NCI-H69 (cell line): ENCODE data around the gene SDK2.

Source experiments
- DNase-seq: peaks from one replicate; lab custom pipeline; 2025; lab: John Stamatoyannopoulos, UW

SDK2 gene

DNA sequence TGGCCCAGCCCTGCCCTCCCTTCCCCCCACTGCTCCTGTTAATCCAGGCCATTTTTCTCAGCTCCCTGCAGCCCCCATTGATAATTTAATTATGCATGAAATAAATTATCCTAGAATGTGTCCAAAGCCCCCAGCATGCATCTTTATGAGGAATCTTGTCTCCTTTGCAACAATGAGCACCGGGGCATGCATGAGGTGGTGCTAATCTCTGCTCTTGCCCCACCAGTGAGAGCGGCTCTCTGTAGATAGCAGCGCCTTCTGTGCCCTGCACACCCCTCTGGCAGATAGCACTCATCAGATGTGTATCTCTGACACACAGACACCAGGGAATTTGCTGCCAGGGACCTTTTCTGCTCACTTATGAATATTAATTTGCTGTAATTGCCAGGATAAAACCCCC is 192.2 kb downstream of the SDK2 start:
- no peak for DNase-seq

- DNase-seq = no peak
These were observed 196.9 kb downstream of the SDK2 start for GRCh38 chr17:73447319-73447718.

- DNase-seq = no peak
These were observed 197.6 kb downstream of the SDK2 start for GRCh38 chr17:73446617-73447016.

GRCh38 chr17:73445466-73445865 is 198.8 kb downstream of the SDK2 start:
- no peak for DNase-seq

DNA sequence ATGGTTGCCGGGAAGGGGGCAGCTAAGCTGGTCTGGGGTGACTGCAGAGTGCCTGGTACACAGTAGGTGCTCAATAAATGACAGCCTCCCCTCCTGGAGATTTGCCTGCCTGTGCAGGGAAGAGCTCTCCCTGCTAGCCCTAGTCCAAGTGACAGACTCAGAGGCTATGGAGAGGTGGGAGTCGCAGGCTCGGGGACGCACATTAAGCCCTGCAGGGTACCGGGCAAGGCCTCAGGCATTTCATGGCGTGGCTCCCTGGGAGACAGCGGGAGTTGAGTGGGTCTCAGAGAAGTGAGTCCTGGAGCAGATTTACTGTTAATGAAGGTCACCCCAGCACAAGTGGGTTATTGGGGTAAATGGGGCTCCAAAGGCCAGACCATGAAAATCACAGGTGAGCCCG is 200.2 kb downstream of the SDK2 start:
- no peak for DNase-seq

DNA sequence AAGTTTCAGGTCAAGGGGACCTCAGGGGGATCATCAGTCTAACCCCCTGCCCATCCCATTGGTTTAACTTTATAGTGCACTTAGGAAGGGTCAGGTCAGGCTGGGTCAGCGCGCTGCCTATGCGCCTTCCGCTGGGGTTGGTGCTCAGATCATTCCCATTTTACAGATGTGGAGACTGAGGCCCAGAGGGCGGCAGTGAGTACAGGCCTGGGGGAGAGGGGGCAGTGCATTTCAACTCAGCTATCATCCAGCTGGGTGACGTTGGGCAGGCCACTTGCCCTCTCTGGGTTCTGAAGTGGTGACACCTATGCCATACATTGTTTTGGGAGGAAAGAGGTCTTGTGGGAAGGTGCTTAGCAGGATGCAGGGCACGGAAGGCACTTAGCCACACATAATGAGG is 204.6 kb downstream of the SDK2 start:
- DNase-seq = no peak

- no peak for DNase-seq
These were observed 206.4 kb downstream of the SDK2 start for GRCh38 chr17:73437826-73438225.

DNA sequence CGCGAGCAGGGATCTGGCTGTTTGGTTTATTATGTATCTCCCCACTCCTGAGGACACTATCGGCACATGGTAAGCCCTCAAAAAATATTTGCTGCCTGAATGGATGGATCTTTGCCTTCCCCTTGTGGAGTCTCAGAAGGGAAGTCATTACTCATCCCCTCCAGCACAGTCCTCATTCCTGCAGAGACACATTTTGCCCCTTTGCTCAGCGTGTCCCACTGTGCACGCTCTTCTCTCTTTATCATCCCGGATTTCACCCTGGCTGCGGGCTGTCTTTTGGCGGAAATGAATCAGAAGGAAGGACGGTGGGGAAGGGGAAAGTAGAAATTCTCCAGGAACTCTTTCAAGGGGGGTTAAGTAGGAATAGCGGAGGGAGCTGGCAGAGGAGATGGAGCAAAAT is 207.3 kb downstream of the SDK2 start:
- no peak for DNase-seq

DNA sequence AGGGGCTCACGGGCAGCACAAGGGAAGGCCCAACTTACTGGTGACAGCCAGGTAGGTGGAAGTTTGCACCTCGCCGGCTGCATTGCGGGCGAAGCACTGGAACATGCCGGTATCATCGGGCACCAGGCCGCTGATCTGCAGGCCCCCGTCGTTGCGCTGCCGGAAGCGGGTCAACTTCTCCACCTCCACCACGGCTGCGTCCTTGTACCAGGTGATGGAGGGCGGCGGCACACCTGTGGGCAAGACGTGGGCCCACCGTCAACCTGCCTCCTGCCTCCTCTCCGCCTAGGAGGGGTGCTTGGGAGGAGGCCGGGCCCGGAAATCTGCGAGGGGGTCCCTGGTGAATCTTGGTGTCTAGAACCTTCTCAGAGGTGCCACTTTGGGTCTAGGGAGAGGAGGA is 208.8 kb downstream of the SDK2 start:
- DNase-seq = no peak

GRCh38 chr17:73434154-73434553 is 210.1 kb downstream of the SDK2 start:
- no peak for DNase-seq

DNA sequence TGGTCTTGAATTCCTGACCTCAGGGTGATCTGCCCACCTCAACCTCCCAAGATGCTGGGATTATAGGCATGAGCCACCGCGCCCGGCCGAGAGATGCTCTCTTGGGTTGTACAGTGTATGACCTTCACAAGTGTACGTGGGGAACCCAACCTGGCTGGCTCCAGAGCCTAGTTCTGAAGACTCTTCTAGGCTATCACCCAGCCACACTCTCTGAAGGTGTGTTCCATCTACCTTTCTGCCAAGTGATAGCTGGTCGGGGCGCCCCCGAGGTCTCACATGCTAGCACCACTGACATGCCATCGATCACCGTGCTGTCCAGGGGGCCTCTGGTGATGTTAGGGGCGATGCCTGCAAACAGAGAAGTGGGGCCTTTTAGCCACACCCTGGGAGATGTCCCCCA is 210.7 kb downstream of the SDK2 start:
- no peak for DNase-seq

DNA sequence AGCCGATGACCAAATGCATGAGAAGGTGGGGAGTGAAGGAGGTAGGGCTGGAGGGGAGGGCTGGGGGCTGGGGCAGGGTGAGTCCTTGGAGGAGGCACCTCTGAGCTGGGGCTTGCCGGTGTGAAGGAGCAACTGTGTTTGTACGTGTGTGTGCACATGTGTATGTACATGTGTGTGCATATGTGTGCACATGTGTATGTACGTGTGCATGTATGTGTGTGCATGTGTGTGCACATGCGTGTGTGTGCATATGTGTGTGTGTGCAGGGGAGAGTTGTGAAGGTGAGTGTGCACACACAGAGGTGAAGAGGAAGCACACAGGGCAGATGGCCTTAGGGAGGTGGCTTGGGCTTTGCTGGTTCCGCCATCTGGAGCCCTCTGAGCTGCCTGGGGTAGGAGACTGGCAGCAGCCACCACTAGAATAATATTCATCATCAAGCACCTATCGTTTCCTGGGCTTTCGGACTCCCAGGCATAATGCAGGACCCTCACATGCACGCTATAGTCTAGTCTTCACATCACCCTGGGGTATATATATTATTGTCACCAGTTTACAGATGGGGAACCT is 211.5 kb downstream of the SDK2 start:
- DNase-seq = peak; percentile 48

DNA sequence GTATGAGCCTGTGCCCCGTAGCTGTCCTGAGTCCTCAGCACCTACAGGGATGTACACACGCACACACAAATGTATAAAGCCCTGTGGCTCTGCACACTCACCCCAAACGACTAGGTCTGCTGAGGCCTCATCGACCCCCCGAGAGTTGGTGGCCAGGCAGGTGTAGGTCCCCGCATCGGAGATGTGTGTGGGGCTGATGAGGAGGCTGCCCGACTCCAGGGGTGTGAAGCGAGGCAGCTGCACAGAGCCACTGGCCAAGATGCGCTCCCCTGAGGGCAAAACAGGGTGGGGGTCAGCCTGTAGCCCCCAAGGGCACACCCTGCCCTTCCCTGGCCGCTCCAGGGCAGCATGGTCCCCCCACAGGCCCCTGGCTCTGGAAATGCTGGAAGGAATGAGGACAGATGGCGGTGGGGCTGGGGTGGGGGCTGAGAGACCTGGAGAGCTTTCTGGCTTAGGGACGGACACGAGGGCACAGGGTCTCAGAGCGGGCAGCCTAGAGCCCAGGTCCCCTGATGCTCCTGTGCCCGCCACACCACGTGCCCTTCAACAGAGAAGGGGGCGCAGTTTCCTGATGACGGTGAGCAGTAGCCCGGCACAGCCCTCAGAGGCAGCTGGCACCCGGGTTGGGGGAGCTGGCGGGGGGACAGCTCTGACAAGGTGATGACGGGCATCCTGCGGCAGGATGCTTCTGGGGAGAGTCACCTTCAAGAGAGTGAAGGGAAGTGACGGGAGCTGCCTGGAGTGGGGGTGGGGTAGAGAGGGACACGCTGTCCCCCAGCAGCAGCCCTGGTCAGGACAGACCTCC is 212.6 kb downstream of the SDK2 start:
- no peak for DNase-seq

GRCh38 chr17:73430848-73431247 is 213.4 kb downstream of the SDK2 start:
- peak; percentile 91 for DNase-seq

DNA sequence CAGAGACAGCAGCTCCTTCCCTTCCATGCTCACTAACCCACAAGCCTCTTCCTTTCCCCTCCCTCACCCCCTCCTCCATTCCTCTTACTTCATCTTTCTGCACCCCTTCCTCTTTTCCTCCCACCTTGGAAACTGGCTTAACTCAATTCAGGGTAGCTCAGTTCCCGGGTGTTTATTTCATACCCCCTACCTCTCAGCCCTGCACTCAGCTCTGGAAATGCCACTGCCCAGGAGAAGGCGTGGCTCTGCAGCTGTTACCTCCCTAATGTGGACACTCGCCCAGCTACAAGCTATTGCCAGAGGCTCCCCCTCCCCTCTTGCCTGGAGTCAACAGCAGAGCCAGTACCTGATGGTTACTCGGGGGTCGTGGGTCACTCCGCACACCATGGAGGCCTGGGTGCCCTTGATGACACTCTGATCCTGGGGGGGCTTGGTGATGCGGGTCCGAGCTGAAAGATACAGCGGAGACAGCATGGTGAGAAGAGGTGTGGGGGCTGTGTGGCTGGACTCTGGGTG is 214.0 kb downstream of the SDK2 start:
- DNase-seq = peak; percentile 90

DNA sequence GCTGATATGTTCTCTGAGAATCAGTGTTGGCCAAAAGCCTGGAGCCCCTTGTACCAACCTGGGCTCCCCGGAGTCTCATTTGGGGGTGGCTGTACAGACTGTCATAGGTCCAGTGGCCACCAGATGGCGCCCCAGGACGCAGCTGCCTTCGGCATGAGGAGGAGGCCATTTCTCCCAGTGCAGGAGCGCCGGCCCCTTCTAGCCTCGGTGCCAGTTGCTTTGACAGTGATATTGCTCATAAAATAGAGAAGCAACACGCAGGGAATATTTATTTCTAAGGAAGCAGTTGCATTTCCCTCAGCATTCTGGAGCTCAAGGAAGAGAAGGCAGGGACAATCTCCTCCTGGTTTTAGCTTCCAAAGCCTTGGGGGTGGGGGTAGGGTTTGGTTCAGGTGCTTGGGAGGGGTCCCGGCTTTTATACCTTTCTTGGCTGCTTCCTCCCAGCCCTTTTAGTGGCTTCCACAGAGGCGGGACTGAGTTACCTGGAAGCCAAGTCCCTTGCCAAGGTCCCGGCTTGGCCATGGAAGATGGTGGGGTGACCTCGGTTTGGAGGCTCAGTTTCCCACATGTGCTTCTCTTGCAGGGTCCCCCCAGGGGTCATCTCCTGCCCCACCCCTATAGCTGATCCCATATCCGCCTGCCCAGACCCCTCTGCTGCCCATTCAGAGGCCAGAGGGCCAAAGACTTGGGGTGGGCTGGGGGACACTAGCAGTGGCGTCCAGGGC is 214.6 kb downstream of the SDK2 start:
- DNase-seq = peak; percentile 91

GRCh38 chr17:73427198-73427597 is 217.0 kb downstream of the SDK2 start:
- peak; percentile 91 for DNase-seq

- no peak for DNase-seq
These were observed 219.7 kb downstream of the SDK2 start for GRCh38 chr17:73424571-73424970.

DNA sequence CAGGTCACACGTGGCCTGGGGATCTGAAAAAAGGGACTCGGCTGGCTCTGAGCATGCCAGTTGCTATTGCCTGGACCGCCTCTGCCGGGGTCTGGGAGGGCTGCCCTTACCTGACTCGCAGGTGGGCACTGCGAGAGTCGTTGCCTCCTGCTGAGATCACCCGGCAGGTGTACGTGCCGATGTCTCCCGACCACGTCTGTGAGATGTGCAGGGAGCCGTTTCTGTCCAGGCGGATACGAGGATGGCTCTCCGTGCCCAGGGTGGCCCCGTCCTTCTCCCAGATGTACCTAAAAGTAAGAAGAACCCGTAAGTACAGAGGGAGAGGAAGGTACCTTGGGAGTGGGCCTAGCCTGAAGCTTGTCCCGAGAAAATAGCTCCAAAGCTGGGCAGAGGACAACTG is 220.4 kb downstream of the SDK2 start:
- DNase-seq = no peak

DNA sequence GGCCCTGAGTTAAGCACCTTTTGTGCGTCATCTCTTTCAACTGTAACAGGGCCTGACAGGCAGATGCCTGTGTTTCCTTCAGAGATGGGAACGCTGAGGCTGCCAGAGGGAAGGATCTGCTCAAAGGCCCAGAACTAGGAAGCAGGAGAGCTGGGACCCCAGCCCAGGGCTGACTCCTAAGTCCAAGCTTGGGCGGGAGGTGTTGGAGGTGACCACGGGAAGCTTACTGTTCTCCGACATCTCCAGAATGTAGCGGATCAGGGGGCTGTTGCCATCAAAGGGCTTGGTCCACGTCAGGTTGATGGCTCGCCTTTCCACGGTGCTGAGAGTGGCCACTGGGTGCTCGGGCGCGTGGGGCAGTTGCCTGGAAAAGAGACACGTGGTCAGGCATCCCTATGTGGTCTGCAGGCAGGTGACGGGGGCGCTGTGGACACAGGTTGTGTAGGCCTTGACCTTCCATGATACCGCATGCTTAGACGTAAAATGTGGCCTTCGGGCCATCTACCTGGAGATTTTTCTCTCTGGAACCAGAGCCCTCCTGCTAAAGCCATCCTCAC is 221.0 kb downstream of the SDK2 start:
- no peak for DNase-seq

DNA sequence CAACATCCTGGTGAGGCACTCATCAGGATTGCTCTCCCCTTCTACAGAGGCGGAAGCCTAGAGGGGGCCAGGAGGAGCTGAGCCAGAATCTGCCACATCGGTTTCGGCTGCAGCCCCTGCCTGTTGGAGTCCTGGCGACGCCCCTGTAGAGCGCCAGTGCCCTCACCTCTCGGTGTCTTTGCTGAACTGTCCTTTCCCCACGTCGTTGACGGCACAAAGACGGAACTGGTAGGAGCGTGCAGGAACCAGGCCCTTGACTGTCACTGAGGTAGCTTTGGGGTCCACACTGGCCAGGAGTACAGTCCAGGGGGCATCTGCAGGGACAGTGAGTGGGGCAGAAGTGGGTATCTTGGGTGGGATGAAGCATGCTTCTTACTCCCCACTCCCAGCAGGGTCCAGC is 222.1 kb downstream of the SDK2 start:
- DNase-seq = no peak

DNA sequence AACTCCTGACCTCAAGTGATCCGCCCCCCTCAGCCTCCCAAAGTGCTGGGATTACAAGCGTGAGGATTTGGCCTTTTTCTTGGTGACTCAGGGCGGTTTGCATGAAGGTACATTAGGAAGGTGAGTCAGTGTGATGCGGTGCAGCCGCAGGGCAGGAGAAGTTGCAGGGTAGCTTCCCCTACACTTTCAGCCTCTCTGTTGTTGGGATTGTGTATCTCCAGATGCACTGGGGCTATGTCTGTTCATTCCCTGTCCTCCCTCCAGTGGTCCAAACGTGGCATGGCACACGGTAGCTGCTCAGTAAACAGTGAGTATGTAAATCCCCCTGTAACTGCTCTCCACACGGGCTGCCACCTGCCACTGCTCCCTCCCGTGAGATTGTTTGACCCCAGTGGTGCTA is 223.3 kb downstream of the SDK2 start:
- DNase-seq = peak; percentile 33

- no peak for DNase-seq
These were observed 224.4 kb downstream of the SDK2 start for GRCh38 chr17:73419881-73420280.
